Stomach smooth muscle (tissue), 2 donors: ENCODE measurements around the gene CPM.
"Not testable (repeated sequence)": the region's sequence is repeated elsewhere in the genome, so short reads cannot be mapped to it uniquely, and the experiment has no call there.

Experiments
- H3K27ac ChIP-seq: one replicate; pipeline ENCODE4 v1.7.0; 2013; ENCODE audit warnings: mild to moderate bottlenecking, low read length, inconsistent platforms
- H3K27me3 ChIP-seq, 2 donors: one replicate each; pipeline ENCODE4 v1.7.0; 2013; ENCODE audit warnings: low read length in 2 of 2; ENCODE audit not compliant: insufficient read depth in 2 of 2, control insufficient read depth in 1 of 2
- H3K36me3 ChIP-seq, 2 donors: one replicate each; pipeline ENCODE4 v1.7.0; 2013; ENCODE audit warnings: low read length in 2 of 2; ENCODE audit not compliant: control insufficient read depth in 2 of 2, insufficient read depth in 2 of 2
- H3K4me1 ChIP-seq: one replicate; pipeline ENCODE4 v1.7.0; 2013; ENCODE audit warnings: low read length; ENCODE audit not compliant: control insufficient read depth, insufficient read depth
- H3K4me3 ChIP-seq, 2 donors: one replicate each; pipeline ENCODE4 v1.7.0; 2013; ENCODE audit warnings: low read length in 2 of 2
- H3K9ac ChIP-seq, 2 donors: one replicate each; pipeline ENCODE4 v1.7.0; 2013; ENCODE audit warnings: low read length in 2 of 2, mild to moderate bottlenecking in 1 of 2
- H3K9me3 ChIP-seq, 2 donors: one replicate each; pipeline ENCODE4 v1.7.0; 2013; ENCODE audit warnings: low read length in 2 of 2; ENCODE audit not compliant: control insufficient read depth in 2 of 2
- donor health status: healthy.
- donor health status: Pancreatic carcinoma.

Gene CPM

DNA sequence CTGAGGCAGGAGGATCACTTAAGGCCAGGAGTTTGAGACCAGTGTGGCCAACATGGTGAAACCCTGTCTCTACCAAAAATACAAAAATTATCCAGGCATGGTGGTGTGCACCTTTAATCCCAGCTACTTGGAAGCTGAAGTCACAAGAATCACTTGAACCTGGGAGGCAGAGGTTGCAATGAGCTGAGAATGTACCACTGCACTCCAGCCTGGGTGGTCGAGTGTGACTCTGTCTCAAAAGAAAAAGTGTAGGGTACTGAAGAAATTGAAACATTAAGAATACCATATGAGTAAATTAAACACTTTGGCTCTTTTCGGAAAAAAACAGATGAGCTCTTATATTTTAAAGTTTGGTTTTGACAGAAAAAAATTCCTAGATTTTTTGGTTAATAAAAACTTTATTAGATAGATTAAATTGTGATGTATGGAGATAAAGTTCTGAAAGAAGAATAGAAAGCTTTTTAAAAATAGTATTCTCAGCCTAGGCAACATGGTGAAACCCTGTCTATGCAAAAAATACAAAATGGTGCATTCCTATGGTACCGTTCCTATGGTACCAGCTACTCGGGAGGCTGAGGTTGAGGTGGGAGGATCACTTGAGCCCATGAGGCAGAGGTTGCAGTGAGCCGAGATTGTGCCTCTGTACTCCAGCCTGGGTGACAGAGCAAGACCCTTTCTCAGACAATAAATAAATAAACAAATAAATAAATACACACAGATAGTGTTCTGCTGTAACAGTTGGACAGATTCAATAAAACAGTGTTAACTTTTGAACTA is 104.9 kb downstream of the CPM start:
- H3K4me1 ChIP-seq: peaks cover 2% of the 10 kb centered on the region
- H3K36me3 ChIP-seq: peaks cover 19 to 53% of the 10 kb centered on the region in 2 donors
- H3K27ac ChIP-seq: no peak overlapping the region
- no peak overlapping the region for H3K9ac ChIP-seq
- H3K27me3 ChIP-seq: no peaks in the 10 kb centered on the region
- no peak overlapping the region for H3K4me3 ChIP-seq
- no peaks in the 10 kb centered on the region for H3K9me3 ChIP-seq

DNA sequence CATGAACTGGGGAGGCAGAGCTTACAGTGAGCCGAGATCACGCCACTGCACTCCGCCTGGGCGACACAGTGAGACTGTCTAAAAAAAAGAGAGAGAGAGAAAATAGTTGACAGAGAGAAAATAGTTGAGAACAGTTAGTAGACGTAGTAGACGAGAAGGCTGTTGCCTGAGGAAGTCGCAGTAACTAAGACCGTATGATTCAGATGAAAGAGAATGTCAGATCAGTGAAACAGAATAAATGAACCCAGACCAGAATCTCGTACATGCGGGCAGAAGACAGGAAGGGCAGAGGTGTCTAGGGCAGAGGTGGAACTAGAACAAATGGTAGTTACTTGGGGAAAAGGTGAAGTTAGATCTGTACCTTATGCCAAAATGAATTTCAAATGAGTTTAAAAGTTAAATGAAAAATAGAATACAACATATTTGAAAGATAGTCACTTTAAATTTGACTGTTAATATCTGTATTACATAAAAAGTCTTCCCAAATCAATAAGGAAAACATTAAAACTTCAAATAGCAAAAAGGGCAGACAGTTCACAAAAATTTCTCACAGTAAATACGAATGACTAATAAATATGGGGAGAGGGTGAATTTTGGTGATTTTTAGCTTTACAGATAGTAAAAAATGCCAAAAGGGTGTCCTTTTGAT is 107.3 kb downstream of the CPM start:
- Histone ChIP-seq H3K4me1 (no peaks in the 10 kb centered on the region), H3K4me3 (no peak overlapping the region), H3K9ac (no peak overlapping the region), H3K9me3 (no peaks in the 10 kb centered on the region), H3K36me3 (peaks cover 26 to 56% of the 10 kb centered on the region in 2 donors), H3K27ac (no peak overlapping the region), H3K27me3 (no peaks in the 10 kb centered on the region)

- H3K36me3 ChIP-seq: peaks cover 28 to 57% of the 10 kb centered on the region in 2 donors
- H3K27ac ChIP-seq: no peak overlapping the region
- no peaks in the 10 kb centered on the region for H3K27me3 ChIP-seq
- no peaks in the 10 kb centered on the region for H3K9me3 ChIP-seq
- no peak overlapping the region for H3K4me3 ChIP-seq
- no peaks in the 10 kb centered on the region for H3K4me1 ChIP-seq
- no peak overlapping the region for H3K9ac ChIP-seq
These were observed 108.2 kb downstream of the CPM start for GRCh38 chr12:68824597-68825250.

DNA sequence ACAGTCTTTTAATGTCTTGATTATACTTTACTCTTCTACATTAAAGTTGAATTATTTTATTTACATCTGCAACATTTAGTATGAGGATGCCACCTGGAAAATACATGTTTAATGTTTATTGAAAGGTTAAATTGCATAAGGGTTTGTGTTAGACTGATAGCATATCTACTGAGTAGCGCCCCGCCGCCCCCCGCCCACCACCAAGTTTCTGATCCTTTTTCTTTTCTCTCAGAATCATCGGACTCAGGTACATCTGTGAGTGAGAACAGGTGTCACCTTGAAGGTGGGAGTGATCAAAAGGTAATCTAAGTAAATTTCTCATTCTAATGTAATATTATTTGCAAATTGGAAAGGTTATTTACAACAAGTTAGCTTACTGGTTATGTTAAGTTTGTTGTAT is 108.8 kb downstream of the CPM start:
- Histone ChIP-seq H3K9ac (no peak overlapping the region), H3K27ac (no peak overlapping the region), H3K36me3 (peaks cover 30 to 55% of the 10 kb centered on the region in 2 donors), H3K27me3 (no peaks in the 10 kb centered on the region), H3K4me1 (no peaks in the 10 kb centered on the region), H3K9me3 (no peaks in the 10 kb centered on the region), H3K4me3 (no peak overlapping the region)

GRCh38 chr12:68823696-68824095 is 109.3 kb downstream of the CPM start:
- H3K36me3 ChIP-seq: peaks cover 32 to 54% of the 10 kb centered on the region in 2 donors
- no peaks in the 10 kb centered on the region for H3K4me1 ChIP-seq
- H3K27me3 ChIP-seq: no peaks in the 10 kb centered on the region
- no peak overlapping the region for H3K4me3 ChIP-seq
- no peak overlapping the region for H3K27ac ChIP-seq
- H3K9ac ChIP-seq: no peak overlapping the region
- no peaks in the 10 kb centered on the region for H3K9me3 ChIP-seq

GRCh38 chr12:68821357-68822188 is 111.4 kb downstream of the CPM start:
- H3K9me3 ChIP-seq: no peaks in the 10 kb centered on the region
- no peak overlapping the region for H3K4me3 ChIP-seq
- peaks cover 25 to 49% of the 10 kb centered on the region in 2 donors for H3K36me3 ChIP-seq
- H3K27ac ChIP-seq: no peak overlapping the region
- H3K27me3 ChIP-seq: no peaks in the 10 kb centered on the region
- no peaks in the 10 kb centered on the region for H3K4me1 ChIP-seq
- no peak overlapping the region for H3K9ac ChIP-seq

DNA sequence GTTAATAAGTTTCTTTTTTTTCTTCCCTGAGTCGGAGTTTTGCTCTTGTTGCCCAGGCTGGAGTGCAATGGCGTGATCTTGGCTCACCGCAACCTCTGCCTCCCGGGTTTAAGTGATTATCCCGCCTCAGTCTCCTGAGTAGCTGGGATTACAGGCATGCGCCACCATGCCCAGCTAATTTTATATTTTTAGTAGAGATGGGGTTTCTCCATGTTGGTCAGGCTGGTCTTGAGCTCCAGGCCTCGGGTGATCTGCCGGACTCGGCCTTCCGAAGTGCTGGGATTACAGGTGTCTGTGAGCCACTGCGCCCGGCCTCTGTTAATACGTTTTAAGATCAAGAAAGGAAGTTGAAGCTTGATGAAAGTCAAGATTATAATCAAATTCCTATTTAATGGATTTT is 113.5 kb downstream of the CPM start:
- not testable (repeated sequence) for H3K27me3 ChIP-seq, H3K9me3 ChIP-seq, H3K9ac ChIP-seq, H3K4me1 ChIP-seq, H3K4me3 ChIP-seq, H3K27ac ChIP-seq
- peaks cover 15 to 41% of the 10 kb centered on the region in 2 donors for H3K36me3 ChIP-seq

GRCh38 chr12:68815928-68816800 is 116.8 kb downstream of the CPM start:
- no peak overlapping the region for H3K4me3 ChIP-seq
- peaks cover 9 to 23% of the 10 kb centered on the region in 2 donors for H3K36me3 ChIP-seq
- no peaks in the 10 kb centered on the region for H3K27me3 ChIP-seq
- H3K9ac ChIP-seq: no peak overlapping the region
- no peak overlapping the region for H3K27ac ChIP-seq
- no peaks in the 10 kb centered on the region for H3K4me1 ChIP-seq
- no peaks in the 10 kb centered on the region for H3K9me3 ChIP-seq

- Histone ChIP-seq H3K4me3 (no peak overlapping the region), H3K9ac (no peak overlapping the region), H3K36me3 (peaks cover 6 to 18% of the 10 kb centered on the region in 2 donors), H3K4me1 (no peaks in the 10 kb centered on the region), H3K9me3 (no peaks in the 10 kb centered on the region), H3K27me3 (no peaks in the 10 kb centered on the region), H3K27ac (no peak overlapping the region)
These were observed 117.6 kb downstream of the CPM start for GRCh38 chr12:68815232-68815927.
